ENCODE data around the gene MEMO1.
A peak's percentile ranks its signal among the peaks of the same experiment; 100 is the strongest.
"Not testable (repeated sequence)": the region's sequence is repeated elsewhere in the genome, so short reads cannot be mapped to it uniquely, and the experiment has no call there.

The MEMO1 gene

GRCh38 chr2:32010670-32011484, at the start of gene MEMO1:
MEMO1 (minus strand) TSS chr2:32011008; CDS start chr2:32010247, 761 bp downstream.
- Histone ChIP-seq H3K4me2 (ENCODE audit: low read length) (peak within 1 kb of the TSS; percentile 79), H3K27ac (peak within 1 kb of the TSS; percentile 84), H3K9me3 (ENCODE audit: control insufficient read depth, low read length) (no peaks in the 10 kb centered on the region), H3K4me3 (ENCODE audit: low read depth, low read length) (peak within 1 kb of the TSS; percentile 69), H3K36me3 (ENCODE audit: control insufficient read depth, insufficient read depth, low read length) (no peaks in the 10 kb centered on the region), H3K27me3 (ENCODE audit: control insufficient read depth, insufficient read depth, low read length) (no peaks in the 10 kb centered on the region), H2AFZ (peak within 1 kb of the TSS; percentile 82), H3K9ac (no peak within 1 kb of the TSS), H3K4me1 (peaks cover 7% of the 10 kb centered on the region), H3K79me2 (peaks cover 14% of the 10 kb centered on the region)
- no peak for TF ChIP-seq CTCF (IDR thresholded peaks at IDR 0.05)

DNA sequence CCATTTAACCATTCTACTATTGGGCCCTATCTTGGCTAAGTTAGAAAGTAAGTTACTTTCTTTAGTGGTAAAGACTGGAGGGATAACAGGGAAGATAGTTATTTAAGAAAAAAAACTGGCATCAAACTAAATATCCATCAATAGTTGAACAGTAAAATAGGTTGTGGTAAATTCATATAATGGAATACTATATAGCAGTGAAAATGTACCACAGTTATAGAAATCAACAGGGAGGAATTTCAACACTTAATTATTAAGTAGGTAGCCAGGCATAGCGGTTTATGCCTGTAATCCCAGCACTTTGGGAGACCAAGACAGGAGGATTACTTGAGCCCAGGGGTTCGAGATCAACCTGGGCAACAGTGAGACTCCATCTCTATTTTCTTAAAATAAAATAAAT, 49.5 kb upstream of the MEMO1 start:
- Histone ChIP-seq H3K27ac (no peak overlapping the region), H3K36me3 (ENCODE audit: control insufficient read depth, insufficient read depth, low read length) (no peaks in the 10 kb centered on the region), H3K9ac (no peak overlapping the region), H3K27me3 (ENCODE audit: control insufficient read depth, insufficient read depth, low read length) (no peaks in the 10 kb centered on the region), H3K4me1 (peaks cover 4% of the 10 kb centered on the region), H2AFZ (no peak overlapping the region), H3K4me3 (ENCODE audit: low read depth, low read length) (no peak overlapping the region), H3K9me3 (ENCODE audit: control insufficient read depth, low read length) (no peaks in the 10 kb centered on the region), H3K4me2 (ENCODE audit: low read length) (no peak overlapping the region), H3K79me2 (peaks cover 5% of the 10 kb centered on the region)
- no peak for TF ChIP-seq CTCF (IDR thresholded peaks at IDR 0.05)

DNA sequence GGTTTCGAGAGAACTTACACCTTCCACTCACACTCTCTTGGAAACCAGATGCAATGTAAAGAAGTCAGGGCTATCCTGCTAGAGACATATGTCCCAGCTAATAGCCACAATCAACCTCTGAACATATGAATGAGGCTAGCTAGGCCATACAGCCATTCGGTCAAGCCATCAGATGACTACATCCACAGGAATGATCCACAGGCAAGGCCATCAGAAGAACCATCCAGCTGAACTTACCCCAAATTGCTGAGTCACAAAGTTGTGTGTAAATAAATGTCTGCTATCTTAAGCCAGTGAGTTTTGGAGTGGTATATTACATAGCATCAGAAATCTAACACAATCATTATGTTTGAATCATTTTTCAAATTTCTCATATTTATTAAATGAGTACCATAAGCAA, 47.3 kb upstream of the MEMO1 start:
- Histone ChIP-seq H3K79me2 (no peaks in the 10 kb centered on the region), H3K4me3 (ENCODE audit: low read depth, low read length) (no peak overlapping the region), H3K4me1 (peaks cover 4% of the 10 kb centered on the region), H3K27me3 (ENCODE audit: control insufficient read depth, insufficient read depth, low read length) (no peaks in the 10 kb centered on the region), H3K9ac (no peak overlapping the region), H3K9me3 (ENCODE audit: control insufficient read depth, low read length) (no peaks in the 10 kb centered on the region), H2AFZ (no peak overlapping the region), H3K36me3 (ENCODE audit: control insufficient read depth, insufficient read depth, low read length) (no peaks in the 10 kb centered on the region), H3K4me2 (ENCODE audit: low read length) (no peak overlapping the region), H3K27ac (no peak overlapping the region)
- TF ChIP-seq CTCF (IDR thresholded peaks at IDR 0.05) = no peak

GRCh38 chr2:32054583-32054982, 43.8 kb upstream of the MEMO1 start:
- H3K4me2 ChIP-seq (ENCODE audit: low read length); H3K79me2 ChIP-seq; H2AFZ ChIP-seq; H3K27me3 ChIP-seq (ENCODE audit: control insufficient read depth, insufficient read depth, low read length); H3K36me3 ChIP-seq (ENCODE audit: control insufficient read depth, insufficient read depth, low read length); H3K4me1 ChIP-seq; H3K9ac ChIP-seq; H3K9me3 ChIP-seq (ENCODE audit: control insufficient read depth, low read length); H3K27ac ChIP-seq; H3K4me3 ChIP-seq (ENCODE audit: low read depth, low read length): not testable (repeated sequence)

- Histone ChIP-seq H3K36me3 (ENCODE audit: control insufficient read depth, insufficient read depth, low read length) (no peaks in the 10 kb centered on the region), H3K4me2 (ENCODE audit: low read length) (no peak overlapping the region), H3K4me3 (ENCODE audit: low read depth, low read length) (no peak overlapping the region), H3K4me1 (no peaks in the 10 kb centered on the region), H3K79me2 (no peaks in the 10 kb centered on the region), H3K27ac (no peak overlapping the region), H3K27me3 (ENCODE audit: control insufficient read depth, insufficient read depth, low read length) (no peaks in the 10 kb centered on the region), H2AFZ (no peak overlapping the region), H3K9ac (no peak overlapping the region), H3K9me3 (ENCODE audit: control insufficient read depth, low read length) (no peaks in the 10 kb centered on the region)
- no peak for TF ChIP-seq CTCF (IDR thresholded peaks at IDR 0.05)
These were observed 41.1 kb upstream of the MEMO1 start for GRCh38 chr2:32051836-32052439.

Data from parathyroid adenoma (tissue), 2 donors.